Calu3 (cell line): ENCODE measurements around the gene POLQ. TPM values are rescaled to one million over a fixed set of nuclear protein-coding genes. Genes with fewer than 3 reads are reported as not detected.

ENCODE experiments used
- BruUV-seq: library from RNA; stranded (reverse); fragments of 400-500 nt; replicated peaks from 2 replicates; lab custom pipeline; 2021; lab: Mats Ljungman, UMichigan
- CTCF ChIA-PET: fragments of 300-600 bp; sonication (Branson Sonifier 250); formaldehyde crosslinking; loops from one replicate; lab custom pipeline; 2022; ENCODE audit warnings: antibody characterized with exemption; lab: Charles Lee
- DNase-seq: peaks from one replicate; pipeline ENCODE4 v3.0.0; 2022
- H3K27ac Mint-ChIP-seq: one replicate; pipeline ENCODE4 v1.8.0; 2022; ENCODE audit warnings: mixed read lengths; ENCODE audit not compliant: unreplicated experiment
- H3K27me3 Mint-ChIP-seq: one replicate; pipeline ENCODE4 v1.8.0; 2022; ENCODE audit warnings: mixed read lengths; ENCODE audit not compliant: unreplicated experiment
- H3K36me3 Mint-ChIP-seq: one replicate; pipeline ENCODE4 v1.8.0; 2022; ENCODE audit warnings: mild to moderate bottlenecking, moderate library complexity, mixed read lengths; ENCODE audit not compliant: insufficient read depth, unreplicated experiment
- H3K4me1 Mint-ChIP-seq: one replicate; pipeline ENCODE4 v1.8.0; 2022; ENCODE audit warnings: mild to moderate bottlenecking, low read depth, mixed read lengths; ENCODE audit not compliant: unreplicated experiment
- H3K4me3 Mint-ChIP-seq: one replicate; pipeline ENCODE4 v1.8.0; 2022; ENCODE audit warnings: mild to moderate bottlenecking, low read depth, moderate library complexity, mixed read lengths; ENCODE audit not compliant: unreplicated experiment
- H3K9me3 Mint-ChIP-seq: one replicate; pipeline ENCODE4 v1.8.0; 2022; ENCODE audit warnings: low read depth, mixed read lengths; ENCODE audit not compliant: unreplicated experiment
- CTCF ChIP-seq: fragments of 200-600 bp; IDR thresholded peaks from one replicate; pipeline ENCODE4 v1.8.0; 2022; ENCODE audit warnings: antibody characterized with exemption; ENCODE audit not compliant: unreplicated experiment
- intact Hi-C: fragments of 100-400 bp; cut with micrococcal nuclease; formaldehyde crosslinking; loops from one replicate; pipeline ENCODE4 v1.10.0; 2022; ENCODE audit not compliant: unreplicated experiment
- total RNA-seq: library from RNA; stranded (reverse); gene quantifications from 2 replicates; pipeline ENCODE4 v1.2.3, GENCODE V29; 2022

Gene POLQ
- total RNA-seq, 1 experiment from 2014 or later: 15.5 TPM

DNA sequence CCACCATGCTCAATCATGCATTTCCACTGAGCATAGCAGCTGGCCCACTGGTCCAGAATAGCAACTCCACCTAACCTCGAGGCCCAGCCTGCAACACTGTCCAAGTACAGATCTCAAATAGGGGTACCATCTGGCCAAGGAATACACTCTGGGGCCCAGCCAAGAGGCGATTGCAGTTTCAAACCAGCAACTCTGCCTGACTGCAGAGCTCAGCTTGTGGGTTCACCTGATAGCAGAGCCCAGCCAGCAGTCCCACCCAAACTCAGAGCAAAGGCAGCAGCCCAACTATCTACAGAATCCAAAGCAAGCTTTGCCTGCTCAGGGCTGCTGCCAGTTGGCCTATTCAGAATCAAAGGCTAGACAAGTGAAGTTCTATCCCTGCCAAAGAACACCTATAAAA lies 30.5 kb downstream of the POLQ start:
- H3K4me3 Mint-ChIP-seq: no peak overlapping the region
- CTCF ChIA-PET: no interaction called here
- no peak for TF ChIP-seq CTCF
- BruUV-seq: no TSS peak
- no peak for DNase-seq
- H3K36me3 Mint-ChIP-seq: no peaks in the 10 kb centered on the region
- H3K27me3 Mint-ChIP-seq: no peaks in the 10 kb centered on the region
- H3K4me1 Mint-ChIP-seq: no peaks in the 10 kb centered on the region
- no peak overlapping the region for H3K27ac Mint-ChIP-seq
- intact Hi-C loops: no loop called here
- no peaks in the 10 kb centered on the region for H3K9me3 Mint-ChIP-seq

DNA sequence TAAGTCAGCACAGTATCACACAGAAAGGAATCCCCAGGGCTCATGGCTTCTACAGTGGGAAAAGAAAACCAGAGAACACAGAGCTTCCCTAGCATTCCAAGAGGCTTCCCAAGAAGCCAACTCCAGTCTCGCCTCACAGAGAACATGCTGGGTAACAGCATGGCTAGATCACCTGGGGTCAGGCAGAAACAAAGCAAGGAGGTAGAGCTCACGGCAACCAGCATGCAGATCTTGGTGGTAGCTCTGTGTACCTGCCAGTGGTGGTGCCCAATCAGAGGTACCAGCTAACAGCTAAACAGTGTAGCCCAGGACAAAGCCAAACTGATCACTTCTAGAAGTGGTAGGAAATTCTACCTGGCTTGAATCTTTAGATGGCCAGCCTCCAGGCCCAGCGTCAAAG lies 31.3 kb downstream of the POLQ start:
- TF ChIP-seq CTCF: no peak
- Mint-ChIP-seq H3K4me3 (no peak overlapping the region), H3K27ac (no peak overlapping the region), H3K4me1 (no peaks in the 10 kb centered on the region), H3K36me3 (no peaks in the 10 kb centered on the region), H3K9me3 (no peaks in the 10 kb centered on the region), H3K27me3 (no peaks in the 10 kb centered on the region)
- intact Hi-C loops: no loop called here
- no peak for DNase-seq
- CTCF ChIA-PET: interaction anchor here (0.7 kb wide), 2 partner anchors 30 to 1936 kb away, joined by 4 to 8 read pairs; no protein-coding TSS in a partner anchor
- BruUV-seq: no TSS peak

GRCh38 chr3:121508389-121508788 lies 37.4 kb downstream of the POLQ start:
- Mint-ChIP-seq H3K9me3 (no peaks in the 10 kb centered on the region), H3K27me3 (no peaks in the 10 kb centered on the region), H3K4me1 (peaks cover 9% of the 10 kb centered on the region), H3K4me3 (no peak overlapping the region), H3K36me3 (no peaks in the 10 kb centered on the region), H3K27ac (no peak overlapping the region)
- no TSS peak for BruUV-seq
- TF ChIP-seq CTCF: no peak
- peak; percentile 9 for DNase-seq
- CTCF ChIA-PET: no interaction called here
- intact Hi-C loops: no loop called here

GRCh38 chr3:121505256-121505655 lies 40.5 kb downstream of the POLQ start:
- no peaks in the 10 kb centered on the region for H3K36me3 Mint-ChIP-seq
- no peak for DNase-seq
- no peak overlapping the region for H3K27ac Mint-ChIP-seq
- H3K4me1 Mint-ChIP-seq: peaks cover 9% of the 10 kb centered on the region
- CTCF ChIA-PET: no interaction called here
- no peak overlapping the region for H3K4me3 Mint-ChIP-seq
- H3K27me3 Mint-ChIP-seq: no peaks in the 10 kb centered on the region
- no TSS peak for BruUV-seq
- no peaks in the 10 kb centered on the region for H3K9me3 Mint-ChIP-seq
- TF ChIP-seq CTCF: no peak
- intact Hi-C loops: no loop called here
